ENCODE data around the gene CD7. TPM values are rescaled to one million over a fixed set of nuclear protein-coding genes. Genes with fewer than 3 reads are reported as not detected.

CD7 gene
- total RNA-seq, 2 donors from 2014 or later = 2.8 TPM; not detected in 1

DNA sequence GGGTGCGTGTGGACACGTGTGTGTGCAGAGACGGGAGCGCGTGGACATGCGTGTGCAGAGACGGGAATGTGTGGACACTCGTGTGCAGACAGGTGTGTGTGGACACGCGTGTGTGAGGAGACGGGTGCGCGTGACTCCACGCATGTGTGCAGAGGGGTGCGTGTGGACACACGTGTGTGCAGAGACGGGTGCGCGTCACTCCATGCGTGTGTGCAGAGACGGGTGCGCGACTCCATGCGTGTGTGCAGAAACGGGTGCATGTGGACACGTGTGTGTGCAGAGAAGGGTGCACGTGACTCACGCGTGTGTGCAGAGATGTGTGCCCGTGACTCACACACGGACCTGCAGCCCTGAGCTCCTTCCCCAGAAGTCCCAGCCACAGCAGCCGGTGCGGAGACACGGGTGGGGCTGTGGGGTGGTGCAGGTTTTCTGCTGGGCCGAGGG lies 2.2 kb upstream of the CD7 start:
- H3K36me3 ChIP-seq = no peaks in the 10 kb centered on the region
- peaks cover 2% of the 10 kb centered on the region for H3K27me3 ChIP-seq (replicated peaks; ENCODE audit: insufficient read depth)
- 91% methylated on average over 35 of the region's 35 CpGs for WGBS
- no peak overlapping the region for H3K27ac ChIP-seq
- no peak overlapping the region for H3K4me3 ChIP-seq
- DNase-seq (ENCODE audit: low spot score) = no peak
- no peaks in the 10 kb centered on the region for H3K4me1 ChIP-seq (replicated peaks)
- intact Hi-C loops (cut with DNase I) = loop anchor here (5.0 kb wide), 1 partner anchor 112 kb away; no protein-coding TSS in a partner anchor
- H3K9me3 ChIP-seq = no peaks in the 10 kb centered on the region
- TF ChIP-seq POLR2A (IDR thresholded peaks at IDR 0.05) (no peak), POLR2AphosphoS5 (IDR thresholded peaks at IDR 0.05) (no peak)
- TF ChIP-seq, protein P1, sequence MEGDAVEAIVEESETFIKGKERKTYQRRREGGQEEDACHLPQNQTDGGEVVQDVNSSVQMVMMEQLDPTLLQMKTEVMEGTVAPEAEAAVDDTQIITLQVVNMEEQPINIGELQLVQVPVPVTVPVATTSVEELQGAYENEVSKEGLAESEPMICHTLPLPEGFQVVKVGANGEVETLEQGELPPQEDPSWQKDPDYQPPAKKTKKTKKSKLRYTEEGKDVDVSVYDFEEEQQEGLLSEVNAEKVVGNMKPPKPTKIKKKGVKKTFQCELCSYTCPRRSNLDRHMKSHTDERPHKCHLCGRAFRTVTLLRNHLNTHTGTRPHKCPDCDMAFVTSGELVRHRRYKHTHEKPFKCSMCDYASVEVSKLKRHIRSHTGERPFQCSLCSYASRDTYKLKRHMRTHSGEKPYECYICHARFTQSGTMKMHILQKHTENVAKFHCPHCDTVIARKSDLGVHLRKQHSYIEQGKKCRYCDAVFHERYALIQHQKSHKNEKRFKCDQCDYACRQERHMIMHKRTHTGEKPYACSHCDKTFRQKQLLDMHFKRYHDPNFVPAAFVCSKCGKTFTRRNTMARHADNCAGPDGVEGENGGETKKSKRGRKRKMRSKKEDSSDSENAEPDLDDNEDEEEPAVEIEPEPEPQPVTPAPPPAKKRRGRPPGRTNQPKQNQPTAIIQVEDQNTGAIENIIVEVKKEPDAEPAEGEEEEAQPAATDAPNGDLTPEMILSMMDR (IDR thresholded peaks at IDR 0.05) = no peak

DNA sequence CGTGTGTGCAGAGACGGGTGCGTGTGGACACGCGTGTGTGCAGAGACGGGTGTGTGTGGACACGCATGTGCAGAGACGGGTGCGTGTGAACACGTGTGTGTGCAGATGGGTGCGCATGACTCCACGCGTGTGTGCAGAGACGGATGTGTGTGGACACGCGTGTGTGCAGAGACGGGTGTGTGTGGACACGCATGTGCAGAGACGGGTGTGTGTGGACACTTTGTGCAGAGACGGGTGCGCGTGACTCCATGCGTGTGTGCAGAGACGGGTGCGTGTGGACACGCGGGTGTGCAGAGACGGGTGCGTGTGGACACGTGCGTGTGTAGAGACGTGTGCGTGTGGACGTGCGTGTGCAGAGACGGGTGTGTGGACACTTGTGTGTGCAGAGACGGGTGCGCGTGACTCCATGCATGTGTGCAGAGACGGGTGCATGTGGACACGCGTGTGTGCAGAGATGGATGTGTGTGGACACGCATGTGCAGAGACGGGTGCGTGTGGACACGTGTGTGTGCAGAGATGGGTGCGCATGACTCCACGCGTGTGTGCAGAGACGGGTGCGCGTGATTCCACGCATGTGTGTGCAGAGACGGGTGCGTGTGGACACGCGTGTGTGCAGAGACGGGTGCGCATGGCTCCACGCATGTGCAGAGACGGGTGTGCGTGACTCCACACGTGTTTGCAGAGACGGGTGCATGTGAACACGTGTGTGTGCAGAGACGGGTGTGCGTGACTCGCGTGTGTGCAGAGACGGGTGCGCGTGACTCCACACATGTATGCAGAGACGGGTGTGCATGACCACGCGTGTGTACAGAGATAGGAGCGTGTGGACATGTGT lies 1.6 kb upstream of the CD7 start:
- no peaks in the 10 kb centered on the region for H3K4me1 ChIP-seq (replicated peaks)
- DNase-seq (ENCODE audit: low spot score) = no peak
- peaks cover 2% of the 10 kb centered on the region for H3K27me3 ChIP-seq (replicated peaks; ENCODE audit: insufficient read depth)
- H3K9me3 ChIP-seq = no peaks in the 10 kb centered on the region
- H3K27ac ChIP-seq = no peak overlapping the region
- WGBS = 93% methylated on average over 76 of the region's 76 CpGs
- TF ChIP-seq POLR2A (IDR thresholded peaks at IDR 0.05) (no peak), POLR2AphosphoS5 (IDR thresholded peaks at IDR 0.05) (no peak)
- TF ChIP-seq, protein P1 (IDR thresholded peaks at IDR 0.05) = no peak
- intact Hi-C loops (cut with DNase I) = no loop called here
- no peaks in the 10 kb centered on the region for H3K36me3 ChIP-seq
- H3K4me3 ChIP-seq = no peak overlapping the region

DNA sequence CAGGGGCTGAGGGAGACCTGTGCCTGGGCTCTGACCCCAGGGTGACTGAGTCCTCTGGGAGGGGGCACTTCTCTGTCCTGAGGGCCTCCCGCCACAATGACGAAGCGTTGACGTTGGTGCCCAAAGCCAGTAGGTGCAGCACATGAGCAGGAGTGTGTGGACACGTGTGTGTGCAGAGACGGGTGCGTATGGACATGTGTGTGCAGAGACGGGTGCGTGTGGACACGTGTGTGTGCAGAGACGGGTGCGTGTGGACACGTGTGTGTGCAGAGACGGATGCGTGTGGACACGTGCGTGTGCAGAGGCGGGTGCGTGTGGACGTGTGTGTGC lies 726 bp upstream of the CD7 start:
- WGBS = 94% methylated on average over 20 of the region's 20 CpGs

DNA sequence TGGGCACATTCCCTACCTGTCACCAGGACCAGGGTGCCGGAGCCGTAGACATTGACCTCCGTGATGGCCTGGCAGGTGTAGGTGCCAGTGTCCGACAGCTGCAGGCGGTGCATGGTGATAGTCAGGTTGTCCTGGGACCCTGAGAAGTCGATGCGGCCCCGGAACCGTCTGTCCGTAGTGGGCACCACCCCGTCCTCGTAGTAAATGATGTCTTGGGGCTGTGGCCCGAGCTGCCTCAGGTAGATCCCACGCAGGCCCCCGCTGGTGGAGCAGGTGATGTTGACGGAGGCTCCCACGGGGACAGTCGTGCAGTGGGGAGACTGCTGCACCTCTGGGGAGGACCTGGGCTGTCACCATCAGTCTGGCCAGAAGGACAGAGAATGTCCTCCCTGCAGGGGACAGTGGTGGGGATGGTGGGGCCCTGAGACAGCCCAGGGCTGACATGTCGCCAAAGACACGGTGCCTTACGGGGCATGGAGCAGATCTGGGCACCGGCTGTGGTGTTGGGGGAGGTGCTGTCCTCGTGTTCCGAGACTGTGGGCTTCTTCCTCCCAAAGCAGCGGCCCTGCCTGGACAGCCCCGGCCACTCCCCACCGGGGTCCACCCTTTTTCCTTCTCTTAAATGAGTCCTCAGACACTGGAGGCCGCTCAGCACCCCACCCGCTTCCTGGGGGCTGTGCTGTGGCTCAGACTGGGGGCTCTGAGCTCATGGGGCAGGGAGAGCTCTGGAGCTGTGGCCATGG lies 586 bp downstream of the CD7 start:
- peaks cover 2% of the 10 kb centered on the region for H3K27me3 ChIP-seq (replicated peaks; ENCODE audit: insufficient read depth)

More for the DNA sequence above, 726 bp upstream of the CD7 start:
- DNase-seq (ENCODE audit: low spot score) = no peak
- H3K4me3 ChIP-seq = no peak overlapping the region
- no peaks in the 10 kb centered on the region for H3K9me3 ChIP-seq
- intact Hi-C loops (cut with DNase I) = no loop called here
- TF ChIP-seq, protein P1 (IDR thresholded peaks at IDR 0.05) = no peak
- TF ChIP-seq POLR2AphosphoS5 (IDR thresholded peaks at IDR 0.05) = no peak
- no peak for TF ChIP-seq POLR2A (IDR thresholded peaks at IDR 0.05)
- peaks cover 2% of the 10 kb centered on the region for H3K27me3 ChIP-seq (replicated peaks; ENCODE audit: insufficient read depth)
- no peaks in the 10 kb centered on the region for H3K4me1 ChIP-seq (replicated peaks)
- H3K36me3 ChIP-seq = no peaks in the 10 kb centered on the region
- H3K27ac ChIP-seq = no peak overlapping the region

More for the DNA sequence above, 586 bp downstream of the CD7 start:
- H3K4me3 ChIP-seq = no peak overlapping the region
- intact Hi-C loops (cut with DNase I) = no loop called here
- no peaks in the 10 kb centered on the region for H3K9me3 ChIP-seq
- H3K27ac ChIP-seq = no peak overlapping the region
- TF ChIP-seq, protein P1 (IDR thresholded peaks at IDR 0.05) = no peak
- TF ChIP-seq POLR2AphosphoS5 (IDR thresholded peaks at IDR 0.05) (no peak), POLR2A (IDR thresholded peaks at IDR 0.05) (no peak)
- no peaks in the 10 kb centered on the region for H3K36me3 ChIP-seq
- DNase-seq (ENCODE audit: low spot score) = no peak
- H3K4me1 ChIP-seq (replicated peaks) = no peaks in the 10 kb centered on the region
- WGBS = 78% methylated on average over 20 of the region's 29 CpGs
